HG03045 (cell line): ENCODE measurements around the gene TAF13.

Experiments used
- ATAC-seq: cut with Tn5 transposase; IDR thresholded peaks from one replicate; pipeline ENCODE4 v1.9.1; 2021; ENCODE audit warnings: mild to moderate bottlenecking, moderate library complexity; ENCODE audit not compliant: unreplicated experiment

TAF13 gene, protein sequence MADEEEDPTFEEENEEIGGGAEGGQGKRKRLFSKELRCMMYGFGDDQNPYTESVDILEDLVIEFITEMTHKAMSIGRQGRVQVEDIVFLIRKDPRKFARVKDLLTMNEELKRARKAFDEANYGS

DNA sequence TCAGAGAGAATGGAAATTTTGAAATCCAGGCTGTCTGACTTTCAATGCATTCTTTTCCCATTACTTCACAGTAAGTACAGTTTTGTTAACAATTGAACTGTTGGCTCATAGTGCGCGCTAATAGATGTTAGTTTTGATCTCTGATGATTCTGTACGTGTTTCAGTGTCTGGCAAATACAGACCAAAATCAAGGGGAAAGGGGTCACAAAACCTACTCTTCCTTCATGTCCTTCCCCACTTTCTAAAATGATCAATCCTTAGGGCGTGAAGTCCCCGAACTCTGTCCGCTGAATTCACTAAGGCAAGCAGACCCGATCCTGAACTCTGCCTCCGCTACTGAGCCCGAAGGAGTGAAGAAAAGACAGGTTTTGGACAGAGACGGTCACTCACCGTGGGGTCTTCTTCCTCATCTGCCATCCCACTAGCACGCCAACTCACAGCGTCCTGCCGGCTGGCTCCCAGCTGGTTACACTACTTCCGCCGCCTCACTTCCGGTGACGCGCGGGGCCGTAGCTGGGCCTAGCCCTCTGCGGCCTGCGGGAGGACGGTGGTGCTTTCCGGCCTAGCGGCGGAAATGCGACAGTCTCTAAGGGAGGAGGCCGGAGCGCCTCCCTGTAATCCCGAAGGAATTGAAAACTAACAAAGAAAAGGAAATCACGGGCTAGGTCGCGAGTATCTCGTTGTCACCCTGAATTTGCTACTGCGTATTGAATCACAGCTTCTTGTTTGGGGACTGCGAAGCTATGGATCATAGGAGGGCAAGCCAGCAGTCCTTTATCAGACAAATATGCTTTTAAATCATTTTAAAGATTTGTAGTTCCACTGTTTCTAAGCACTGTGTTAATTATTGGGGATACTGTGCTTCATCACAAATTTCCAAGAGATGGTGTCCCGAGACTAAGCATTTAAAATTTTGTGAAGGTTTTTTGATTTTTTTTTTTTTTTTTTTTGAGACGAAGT lies at the start of gene TAF13:
Gene TAF13, minus strand, starts transcription at position 473 of the 960 bp plus-strand sequence. Its CDS starts 56 bp downstream, at position 417.
- peak; percentile 99 for ATAC-seq

DNA sequence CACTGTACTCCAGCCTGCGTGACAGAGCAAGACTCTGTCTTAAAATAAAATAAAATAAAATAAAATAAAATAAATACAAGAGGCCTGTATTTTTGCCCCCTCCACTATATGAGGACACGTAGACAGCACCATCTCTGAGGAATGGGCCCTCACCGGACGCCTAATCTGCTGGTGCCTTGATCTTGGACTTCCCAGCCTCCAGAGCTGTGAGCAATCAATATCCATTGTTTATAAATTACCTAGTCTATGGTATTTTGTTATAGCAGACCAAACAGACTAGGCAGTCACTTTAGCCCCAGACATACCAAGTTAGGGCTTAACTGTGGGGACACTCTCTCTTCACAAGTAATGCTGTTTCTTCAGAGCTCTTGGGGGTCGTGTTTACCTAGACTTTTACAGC lies 44.6 kb upstream of the TAF13 start:
- no peak for ATAC-seq

DNA sequence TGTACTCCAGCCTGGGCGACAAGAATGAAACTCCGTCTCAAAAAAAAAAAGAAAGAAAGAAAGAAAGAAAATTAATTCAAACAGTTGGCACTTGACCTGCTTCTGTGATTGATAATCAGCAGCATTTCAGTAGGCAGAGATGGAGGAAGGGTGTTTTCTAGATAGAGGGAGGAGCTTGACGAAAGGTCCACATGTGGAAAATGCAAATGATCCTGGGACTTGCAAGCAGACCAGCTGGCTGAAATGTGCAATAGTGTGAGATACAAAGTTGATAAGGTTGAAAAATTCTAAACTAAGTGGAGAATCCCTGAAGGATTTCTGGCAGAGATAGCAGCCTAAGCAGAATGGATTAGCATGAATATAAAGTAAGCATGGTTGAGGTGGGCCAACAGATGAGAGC lies 42.3 kb upstream of the TAF13 start:
- ATAC-seq = no peak

DNA sequence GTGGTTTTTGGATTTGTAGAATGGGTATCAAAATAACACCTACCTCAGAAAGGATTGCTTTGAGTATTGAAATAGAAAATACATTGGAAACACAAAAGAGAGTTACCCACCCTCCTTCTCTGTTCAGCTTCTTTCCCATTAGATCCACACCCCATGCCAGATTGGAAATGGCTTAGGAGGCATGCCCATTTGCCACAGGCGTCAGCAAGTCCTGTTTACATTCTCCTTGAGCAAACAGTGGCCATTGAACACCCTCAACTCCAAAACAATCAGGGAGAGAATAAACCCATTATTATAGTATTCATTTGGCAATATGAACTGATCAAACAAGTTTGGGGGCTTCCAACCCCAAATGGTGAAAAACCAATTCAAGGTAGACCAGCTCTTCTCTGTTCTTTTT lies 40.5 kb upstream of the TAF13 start:
- ATAC-seq = no peak

DNA sequence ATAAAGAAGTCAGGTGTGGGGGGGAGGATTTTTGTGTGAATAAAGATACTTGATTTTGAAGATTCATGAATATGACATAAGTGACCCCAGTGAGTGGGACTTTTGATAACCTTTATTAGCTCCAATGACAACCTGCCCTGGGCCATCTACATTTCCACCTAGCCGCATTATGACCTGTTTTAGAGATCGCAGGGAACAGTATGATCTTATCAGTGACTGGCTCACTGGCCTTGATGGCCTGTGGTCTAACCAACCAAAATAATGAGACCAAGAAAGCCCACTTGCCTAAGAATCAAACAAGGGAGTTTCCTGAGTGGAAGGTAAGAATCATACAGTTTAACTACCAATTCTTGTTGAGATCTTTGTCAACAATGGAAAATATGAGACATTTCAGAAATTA lies 39.9 kb upstream of the TAF13 start:
- no peak for ATAC-seq

DNA sequence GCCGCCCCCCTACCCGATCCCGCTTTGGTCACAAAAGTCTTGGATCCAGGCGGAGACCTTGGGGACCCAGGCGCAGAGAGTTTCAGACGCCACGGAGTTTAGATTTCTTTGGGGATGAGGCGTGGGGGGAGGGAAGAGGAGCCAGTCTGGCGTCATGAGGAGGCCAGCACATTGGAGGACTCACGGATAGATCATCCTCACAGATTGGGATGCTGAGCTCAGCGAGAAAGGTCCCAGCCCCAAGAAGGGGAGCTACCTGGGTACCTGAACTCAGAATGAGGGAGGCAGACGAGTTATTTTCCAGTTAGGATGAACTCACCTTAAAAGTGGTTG lies 38.5 kb upstream of the TAF13 start:
- ATAC-seq = no peak

DNA sequence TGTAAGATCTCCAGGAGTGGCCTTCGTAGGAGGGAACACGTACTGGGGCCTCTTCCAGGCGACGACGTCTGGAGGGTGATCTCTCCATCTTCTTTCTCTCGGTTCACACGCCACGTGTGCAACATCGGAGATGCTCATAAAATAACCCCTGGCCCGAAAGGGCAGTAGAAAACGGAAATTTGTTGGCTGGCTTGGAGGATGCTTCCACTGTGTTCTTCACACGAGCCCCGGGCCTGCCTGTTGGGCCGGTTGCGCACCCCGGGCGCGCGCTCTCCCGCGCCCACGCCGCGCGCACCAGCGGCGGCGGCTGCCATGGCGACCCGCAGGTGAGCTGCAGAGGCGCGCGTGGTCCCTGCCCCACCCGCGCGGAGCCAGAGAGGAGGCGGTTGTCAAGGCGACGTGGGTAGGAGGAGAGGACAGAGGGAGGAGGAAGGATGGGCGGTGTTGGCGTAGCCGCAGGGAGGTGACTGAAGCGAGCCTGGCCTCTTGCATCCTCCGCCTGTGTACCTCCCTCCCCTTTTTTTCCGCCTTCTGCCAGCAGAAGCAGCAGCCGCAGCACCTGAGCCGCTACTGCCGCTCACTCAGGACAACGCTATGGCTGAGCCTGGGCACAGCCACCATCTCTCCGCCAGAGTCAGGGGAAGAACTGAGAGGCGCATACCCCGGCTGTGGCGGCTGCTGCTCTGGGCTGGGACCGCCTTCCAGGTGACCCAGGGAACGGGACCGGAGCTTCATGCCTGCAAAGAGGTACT lies 38.0 kb upstream of the TAF13 start, which contains the start of gene ELAPOR1:
Gene ELAPOR1, plus strand, starts transcription at position 526 of the 752 bp plus-strand sequence. Its CDS starts 69 bp downstream, at position 595.
- peak; percentile 48 for ATAC-seq

DNA sequence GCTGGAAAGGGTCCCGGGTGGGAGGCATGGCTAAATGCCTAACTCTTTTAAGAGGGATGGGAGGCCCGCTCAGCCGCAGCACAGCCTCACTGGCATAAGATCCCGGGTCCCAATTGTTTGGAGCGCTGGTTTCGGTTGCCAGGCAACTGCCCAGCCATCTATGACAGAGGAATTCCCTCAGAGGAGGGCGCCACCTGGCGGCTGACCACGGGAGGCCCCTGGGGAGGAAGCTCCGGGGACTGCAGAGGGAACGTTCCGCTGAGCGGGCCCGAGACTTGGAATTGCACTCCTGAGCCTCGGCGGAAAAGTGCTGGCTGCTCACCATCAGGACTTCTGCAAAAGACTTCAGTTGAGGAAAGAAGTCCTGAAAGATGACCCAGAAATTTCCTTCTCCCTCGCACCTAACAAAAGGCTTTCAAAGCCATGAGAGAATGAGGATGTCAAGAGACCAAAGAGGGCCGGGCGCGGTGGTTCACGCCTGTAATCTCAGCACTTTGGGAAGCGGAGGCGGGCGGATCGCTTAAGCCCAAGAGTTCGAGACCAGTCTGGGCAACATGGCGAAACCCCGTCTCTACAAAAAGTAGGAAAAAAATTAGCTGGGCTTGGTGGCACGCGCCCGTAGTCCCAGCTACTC lies 37.0 kb upstream of the TAF13 start:
- peak; percentile 70 for ATAC-seq

DNA sequence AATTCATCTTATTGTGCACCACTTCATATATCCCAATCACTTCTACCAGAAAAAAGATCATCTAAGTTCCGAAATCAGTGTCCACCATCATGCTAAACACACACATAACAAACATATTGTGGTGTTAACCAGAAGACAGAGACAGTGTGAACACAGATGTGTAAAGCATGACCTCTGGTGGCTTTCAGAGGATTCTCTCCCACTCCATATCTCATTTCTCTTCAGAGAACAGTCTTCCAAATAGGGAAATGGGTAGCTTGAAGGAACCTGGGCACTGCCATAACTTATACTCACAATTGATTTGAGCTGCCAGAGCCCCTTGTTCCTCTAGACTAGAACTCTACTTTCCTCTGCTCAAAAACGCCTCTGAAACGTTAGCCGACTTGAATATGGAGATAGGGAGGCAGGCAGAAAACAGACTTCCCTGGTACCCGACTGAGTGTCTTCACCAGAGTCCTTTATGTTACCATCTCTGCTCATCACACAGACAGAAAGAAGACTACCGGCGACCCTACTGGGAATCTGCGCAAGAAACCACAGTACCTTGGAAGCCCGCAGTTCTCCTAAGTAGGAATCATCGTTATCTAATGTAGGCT lies 36.4 kb upstream of the TAF13 start:
- ATAC-seq = no peak

DNA sequence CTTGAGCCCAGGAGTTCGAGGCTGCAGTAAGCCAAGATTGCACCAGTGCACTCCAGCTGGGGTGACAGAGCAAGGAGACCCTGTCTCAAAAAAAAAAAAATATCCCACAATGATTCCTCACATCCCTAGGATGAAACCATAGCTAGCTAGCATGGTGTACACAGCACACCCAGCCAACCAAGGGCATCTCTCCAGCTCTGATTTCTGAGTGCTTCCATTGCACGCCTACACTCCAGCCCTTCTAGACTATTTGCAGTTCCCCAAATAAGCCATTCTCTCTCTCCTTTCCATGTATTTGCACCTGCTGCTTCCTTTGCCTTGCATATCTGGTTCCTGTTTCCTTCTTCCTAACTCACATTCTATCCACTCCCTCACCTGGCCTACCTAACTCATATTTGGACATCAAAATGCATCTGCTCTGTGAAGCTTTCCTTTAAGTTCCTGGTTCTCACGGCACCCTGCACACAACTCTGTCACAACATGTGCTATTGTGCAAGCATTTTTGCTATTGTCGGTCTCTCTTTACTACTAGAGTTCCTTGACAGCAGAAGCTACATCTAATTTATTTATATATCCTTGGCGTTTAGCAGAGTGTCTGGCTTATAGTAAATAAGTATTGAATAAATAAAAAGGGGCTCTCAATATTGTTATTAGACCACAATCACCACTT lies 35.7 kb upstream of the TAF13 start:
- ATAC-seq = no peak

DNA sequence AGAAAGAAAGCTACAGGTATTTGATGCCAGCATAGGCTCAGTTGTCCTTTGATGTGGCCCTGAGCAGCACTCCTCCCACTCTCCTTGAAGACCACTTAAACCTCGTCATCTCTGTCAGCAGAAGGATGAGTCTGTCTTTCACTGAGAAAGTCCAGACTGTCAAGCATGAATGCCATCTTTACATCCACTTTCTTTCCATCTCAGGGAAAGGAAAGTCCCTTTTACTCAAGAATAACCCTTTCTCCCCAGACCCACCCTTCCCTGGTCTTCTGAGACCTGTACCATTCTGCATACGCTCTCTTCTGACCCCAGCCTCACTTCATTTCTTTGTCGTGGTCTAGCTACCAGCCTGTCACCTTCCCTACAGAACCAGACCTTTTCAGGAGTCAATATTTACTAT lies 34.1 kb upstream of the TAF13 start:
- no peak for ATAC-seq

DNA sequence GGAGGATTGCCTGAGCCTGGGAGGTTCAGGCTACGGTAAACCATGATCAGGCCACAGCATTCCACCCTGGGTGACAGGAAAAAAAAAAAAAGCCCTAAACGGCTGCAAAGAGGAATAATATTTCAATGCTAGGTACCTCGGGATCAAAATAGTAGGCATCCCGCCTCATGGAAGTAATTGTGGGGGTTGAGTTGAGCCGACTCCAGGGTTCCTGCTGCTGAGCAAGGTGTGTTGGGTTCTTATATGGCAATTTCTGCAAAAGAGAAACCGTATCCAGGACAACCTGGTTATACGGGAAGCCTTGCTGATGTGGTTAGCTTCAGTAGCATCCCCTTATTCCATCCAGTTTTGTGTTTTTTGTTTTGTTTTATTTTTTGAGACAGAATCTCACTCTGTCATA lies 32.0 kb upstream of the TAF13 start:
- ATAC-seq = no peak

DNA sequence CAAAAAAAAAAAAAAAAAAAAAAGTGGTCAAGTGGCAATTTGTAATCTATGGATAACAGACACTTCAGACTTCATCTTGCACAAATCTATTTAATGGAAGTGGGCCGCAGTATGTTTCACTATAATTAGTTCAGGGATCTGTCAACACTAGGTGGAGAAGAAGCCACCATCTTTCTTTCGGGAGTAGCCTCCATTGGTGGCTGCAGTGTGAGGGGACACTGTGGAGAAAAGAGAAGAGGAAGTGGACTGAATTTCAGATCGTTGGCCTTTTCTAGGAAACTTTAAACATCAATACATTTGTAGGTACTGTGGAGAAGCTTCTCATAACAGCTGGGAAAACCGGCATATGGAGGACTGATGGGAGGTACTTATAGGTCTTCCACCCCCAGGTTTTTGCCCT lies 30.1 kb upstream of the TAF13 start:
- no peak for ATAC-seq

DNA sequence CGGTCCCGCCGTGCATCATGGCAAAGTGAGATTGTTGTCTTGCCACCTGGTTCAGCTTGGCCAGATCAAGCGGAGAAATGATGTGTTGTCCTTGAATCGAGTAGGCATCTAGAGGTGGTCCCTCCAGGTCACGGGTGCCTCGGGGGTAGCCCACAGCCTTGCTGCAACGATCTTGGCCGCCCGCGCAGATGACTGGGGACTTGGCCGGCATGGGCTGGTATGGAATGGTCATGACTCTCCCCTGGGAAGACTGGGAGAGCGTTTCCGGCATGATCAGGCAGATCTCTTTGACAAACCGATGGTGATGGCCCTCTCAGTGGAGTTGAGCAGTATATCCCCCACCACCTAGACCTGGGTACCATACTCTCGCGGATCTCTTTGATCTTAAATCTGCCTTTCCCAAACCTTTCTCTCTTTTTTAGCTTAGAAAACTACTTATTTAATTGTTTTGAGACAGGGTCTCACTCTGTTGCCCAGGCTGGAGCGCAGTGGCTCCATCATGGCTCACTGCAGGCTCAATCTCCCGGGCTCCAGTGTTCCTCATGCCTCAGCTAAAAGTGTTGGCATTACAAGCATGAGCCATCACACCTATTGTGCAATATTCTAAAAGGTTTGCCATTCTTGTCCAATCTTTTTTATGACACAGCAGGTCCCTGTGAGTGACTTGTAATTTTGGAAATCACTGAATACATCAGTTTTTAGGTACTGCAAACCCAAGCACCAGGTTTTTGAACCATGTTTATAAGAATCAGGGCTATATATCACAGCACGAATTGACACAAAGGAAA lies 28.8 kb upstream of the TAF13 start:
- no peak for ATAC-seq

DNA sequence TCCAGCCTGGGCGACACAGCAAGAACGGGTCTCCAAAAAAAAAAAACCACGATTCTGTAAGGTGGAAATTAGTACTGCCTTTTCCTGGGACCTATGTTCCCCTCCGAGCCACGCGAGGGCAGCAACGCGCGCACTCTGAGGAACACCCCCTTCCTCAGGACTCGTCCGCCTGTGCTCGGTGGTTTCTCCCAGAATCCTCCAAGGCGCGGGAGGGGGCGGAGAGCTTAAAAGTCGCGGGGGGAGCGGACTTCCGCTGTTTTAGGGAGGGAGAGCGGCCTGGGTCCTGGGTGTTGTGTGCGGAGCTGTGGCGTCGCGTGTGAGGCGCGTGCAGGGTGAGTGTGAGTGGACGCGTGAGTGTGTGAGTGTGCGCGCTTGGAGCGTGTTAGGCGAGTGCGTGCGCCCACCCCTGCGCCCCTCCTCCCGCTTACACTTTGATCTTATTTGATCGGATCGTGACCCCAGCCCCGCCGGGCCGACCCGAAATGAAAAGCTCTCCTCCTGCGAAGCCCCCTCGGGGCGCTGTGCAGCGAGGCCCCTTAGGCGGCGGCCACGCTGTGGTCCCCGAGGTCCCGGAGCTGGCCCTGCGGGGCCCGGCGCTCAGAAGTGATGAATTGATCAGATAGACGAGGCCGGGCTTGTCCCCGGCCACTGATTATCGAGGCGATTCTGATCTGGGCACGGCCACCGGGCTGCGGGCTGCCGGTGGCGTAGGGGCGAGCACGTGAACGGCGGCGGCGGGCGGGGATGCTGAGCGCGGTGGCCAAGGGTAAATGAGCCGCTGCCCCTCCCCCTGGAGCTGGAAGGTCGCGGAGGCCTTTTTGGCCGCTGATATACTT lies 24.4 kb upstream of the TAF13 start:
- ATAC-seq = peak; percentile 92

DNA sequence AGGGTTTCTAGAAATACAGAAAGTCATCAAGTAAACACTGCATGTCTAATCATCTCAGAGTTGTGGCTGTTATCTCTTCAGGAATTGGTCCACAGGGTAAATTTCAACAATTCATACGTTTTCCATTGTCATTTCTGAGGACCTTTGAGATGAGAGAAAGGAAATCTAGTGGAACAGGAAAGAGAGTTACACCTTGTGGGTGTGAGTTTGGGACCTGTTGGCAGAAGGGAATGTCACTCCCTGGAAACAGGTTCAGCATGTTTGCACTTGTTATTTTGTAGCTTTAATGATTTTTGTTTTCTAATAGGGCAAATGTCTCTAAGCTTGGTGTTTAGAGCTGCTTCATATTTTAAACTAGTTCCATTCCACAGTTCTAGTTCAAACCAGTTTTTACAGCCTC lies 20.3 kb upstream of the TAF13 start:
- ATAC-seq = no peak

DNA sequence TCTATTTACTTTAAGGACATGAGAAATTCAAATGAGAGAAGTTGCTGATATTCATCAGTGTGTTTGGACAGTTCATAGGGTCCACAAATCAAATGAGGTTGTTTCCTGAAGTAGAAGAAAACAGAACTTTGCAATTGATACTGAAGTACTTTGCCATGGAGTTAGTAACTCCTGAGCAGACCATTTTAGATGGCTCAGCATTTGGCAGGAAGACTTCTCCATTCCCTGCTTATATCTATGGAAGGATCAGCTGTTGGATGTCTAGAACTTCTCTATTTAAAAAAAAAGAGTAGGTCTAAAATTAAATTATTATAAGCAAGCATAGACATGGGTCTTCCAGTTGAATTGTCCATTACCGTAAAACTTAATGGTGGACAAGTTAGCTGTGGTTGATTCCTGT lies 19.8 kb upstream of the TAF13 start:
- ATAC-seq = no peak

DNA sequence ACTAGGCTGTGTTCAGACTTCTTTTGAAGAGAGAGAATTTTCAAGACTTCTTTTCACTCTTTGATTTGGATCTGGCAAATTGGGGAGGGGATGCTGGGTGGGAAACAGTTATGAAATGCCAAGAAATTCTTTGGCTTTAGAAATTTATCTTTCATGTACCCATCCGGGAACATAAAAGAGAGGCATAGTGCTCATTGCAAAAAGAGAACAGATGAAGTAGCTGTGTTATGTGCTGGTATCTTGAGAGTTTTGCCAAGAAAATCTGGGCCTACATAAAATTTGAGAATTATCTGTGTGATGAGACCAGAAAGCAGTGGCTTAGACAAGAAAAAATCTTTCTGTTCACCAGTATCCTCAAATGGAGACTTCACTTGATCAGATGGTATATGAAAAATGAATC lies 19.1 kb upstream of the TAF13 start:
- ATAC-seq = no peak

DNA sequence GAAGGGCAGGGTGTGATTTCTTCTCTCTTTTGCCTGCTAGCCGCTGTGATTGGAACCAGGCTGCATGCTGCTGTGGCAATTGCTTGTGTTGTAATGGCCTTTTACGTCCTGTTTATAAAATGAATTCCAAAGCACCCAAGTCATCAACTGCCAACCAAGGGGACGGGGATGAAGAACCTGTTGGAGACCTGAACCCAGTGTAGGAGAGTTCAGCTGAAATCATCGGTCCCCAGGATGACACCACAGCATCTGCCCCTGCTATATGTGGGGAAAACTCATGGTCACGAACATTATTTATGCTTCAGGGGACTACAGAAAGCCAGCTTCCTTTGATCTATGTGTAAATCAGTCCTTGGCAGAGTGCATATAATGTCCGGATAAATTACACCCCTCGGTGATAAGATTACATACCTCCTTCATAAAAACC lies 18.6 kb upstream of the TAF13 start:
- ATAC-seq = no peak
